ENCODE results near the gene COL18A1.
"Not testable (repeated sequence)": the region's sequence is repeated elsewhere in the genome, so short reads cannot be mapped to it uniquely, and the experiment has no call there.

The COL18A1 gene

GRCh38 chr21:45560106-45561021 is 155.4 kb downstream of the COL18A1 start:
- no peak for DNase-seq (ENCODE audit: low spot score)

DNA sequence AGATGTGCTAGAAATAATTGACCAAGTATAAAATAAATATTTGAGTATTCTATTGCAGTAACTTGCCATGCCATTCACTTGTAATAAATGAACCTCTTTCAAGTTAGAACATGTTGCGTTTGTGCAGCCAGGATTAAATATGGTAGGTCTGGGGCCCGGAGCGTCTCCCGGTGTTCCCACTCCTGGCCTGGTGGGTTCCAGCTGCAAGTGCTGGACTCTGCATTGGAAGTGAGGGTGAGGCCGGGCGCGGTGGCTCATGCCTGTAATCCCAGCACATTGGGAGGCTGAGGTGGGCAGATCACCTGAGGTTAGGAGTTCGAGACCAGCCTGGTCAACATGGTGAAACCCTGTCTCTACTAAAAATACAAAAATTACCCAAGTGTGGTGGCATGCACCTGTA is 156.3 kb downstream of the COL18A1 start:
- DNase-seq (ENCODE audit: low spot score) = not testable (repeated sequence)

- DNase-seq (ENCODE audit: low spot score) = no peak
Measured at GRCh38 chr21:45562402-45562801, 157.4 kb downstream of the COL18A1 start.

DNA sequence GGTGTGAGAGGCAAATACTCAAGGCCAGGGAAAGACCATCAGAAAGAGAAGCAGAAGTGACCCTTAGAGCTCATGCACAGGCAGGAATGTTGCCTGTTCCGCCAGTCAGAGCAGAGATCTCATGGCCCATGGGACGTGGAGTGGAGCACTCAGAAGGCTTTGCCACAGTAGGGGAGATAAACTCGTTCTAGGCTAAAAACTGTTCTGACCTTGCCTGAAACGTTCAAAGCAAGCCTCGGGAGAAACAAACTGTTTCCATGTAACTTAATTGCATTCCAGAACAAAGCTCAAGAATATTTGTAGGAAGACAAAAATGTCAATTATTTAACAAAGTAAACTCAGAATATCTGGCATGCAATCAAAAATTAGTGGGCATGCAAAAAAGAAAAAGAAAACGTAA is 158.0 kb downstream of the COL18A1 start:
- DNase-seq (ENCODE audit: low spot score) = no peak

Measured in germinal center (tissue), 1 donor.